Endothelial cell of umbilical vein (primary cell): ENCODE data around the gene HOXA10. TPM values are rescaled to one million over a fixed set of nuclear protein-coding genes. Genes with fewer than 3 reads are reported as not detected.

Experiments used
- BruUV-seq: library from RNA; stranded (reverse); fragments of 400-500 nt; replicated peaks from 2 replicates; lab custom pipeline; 2021; lab: Mats Ljungman, UMichigan
- CTCF ChIA-PET: fragments of 300-600, 350-600 bp; sonication (Branson Sonifier 250); formaldehyde crosslinking; loops from one replicate; lab custom pipeline; 2021; ENCODE audit warnings: antibody characterized with exemption, inconsistent platforms; lab: Charles Lee
- POLR2A ChIA-PET: fragments of 300-600, 350-600 bp; sonication (Branson Sonifier 250); formaldehyde crosslinking; loops from one replicate; lab custom pipeline; 2021; ENCODE audit warnings: antibody characterized with exemption, inconsistent platforms; lab: Charles Lee
- DNase-seq: peaks from one replicate; pipeline ENCODE4 v3.0.0-alpha.2; 2011; ENCODE audit warnings: low read depth, low spot score
- FAIRE-seq: peaks from 2 replicates; lab custom pipeline; 2011; peaks lifted over from hg19 to GRCh38; lab: Jason Lieb, UNC
- H2AFZ ChIP-seq: 2 replicates; pipeline ENCODE4 v1.6.0; 2012; ENCODE audit warnings: low read depth, low read length, control low read depth, inconsistent platforms
- H3K27ac ChIP-seq: 2 replicates; pipeline ENCODE4 v1.5.1; 2011; ENCODE audit warnings: low read depth, mild to moderate bottlenecking, control low read depth, low read length, moderate library complexity; ENCODE audit not compliant: insufficient read depth
- H3K27me3 ChIP-seq, 2 experiments: 2 replicates each; pipeline versions ENCODE4 v1.6.0 to v1.6.1; 2011; ENCODE audit warnings: low read length in 2 of 2, mixed read lengths in 1 of 2; ENCODE audit not compliant: control insufficient read depth in 2 of 2, insufficient read depth in 2 of 2
- H3K36me3 ChIP-seq, 2 experiments: 2 replicates in 1 of 2; 3 replicates in 1 of 2; pipeline ENCODE4 v1.5.1; 2011; ENCODE audit warnings: low read length in 2 of 2, mild to moderate bottlenecking in 1 of 2, moderate library complexity in 1 of 2; ENCODE audit not compliant: control insufficient read depth in 2 of 2, insufficient read depth in 2 of 2; ENCODE audit errors: extremely low read depth in 1 of 2
- H3K4me1 ChIP-seq: 3 replicates; pipeline ENCODE4 v1.5.1; 2011; ENCODE audit warnings: mild to moderate bottlenecking, low read length; ENCODE audit not compliant: control insufficient read depth, insufficient read depth; ENCODE audit errors: extremely low read depth
- H3K4me2 ChIP-seq: 2 replicates; pipeline ENCODE4 v1.6.1; 2011; ENCODE audit warnings: low read length, control low read depth, mixed read lengths; ENCODE audit not compliant: insufficient read depth
- H3K4me3 ChIP-seq, 3 experiments: fragments of 200-600 bp in 1 of 3; sonication (generic), shearing (Covaris generic) in 1 of 3; replicated peaks in 1 of 3; 2 replicates each; pipeline ENCODE4 v1.5.1; 2011 to 2016; ENCODE audit warnings: control low read depth in 3 of 3, low read length in 3 of 3, mild to moderate bottlenecking in 2 of 3, inconsistent platforms in 1 of 3, low read depth in 1 of 3, moderate library complexity in 1 of 3; ENCODE audit not compliant: insufficient read depth in 1 of 3
- H3K79me2 ChIP-seq: 2 replicates; pipeline ENCODE4 v1.6.0; 2012; ENCODE audit warnings: low read length, inconsistent platforms; ENCODE audit not compliant: control insufficient read depth, insufficient read depth
- H3K9ac ChIP-seq: replicated peaks from 2 replicates; pipeline ENCODE3; 2011; ENCODE audit warnings: low read length, control low read depth; ENCODE audit not compliant: insufficient read depth; ENCODE audit errors: extremely low read depth
- H3K9me1 ChIP-seq: replicated peaks from 3 replicates; pipeline ENCODE4 v1.6.0; 2011; ENCODE audit warnings: mild to moderate bottlenecking, low read length; ENCODE audit not compliant: control insufficient read depth, insufficient read depth; ENCODE audit errors: extremely low read depth
- H3K9me3 ChIP-seq: replicated peaks from 2 replicates; pipeline ENCODE4 v1.5.1; 2012; ENCODE audit warnings: low read length, inconsistent platforms; ENCODE audit not compliant: control insufficient read depth, insufficient read depth
- H4K20me1 ChIP-seq: replicated peaks from 2 replicates; pipeline ENCODE3; 2011; ENCODE audit warnings: mild to moderate bottlenecking, low read length; ENCODE audit not compliant: control insufficient read depth, insufficient read depth; ENCODE audit errors: extremely low read depth
- FOS ChIP-seq: IDR thresholded peaks from 2 replicates; pipeline ENCODE4 v1.6.1; 2011; ENCODE audit warnings: mild to moderate bottlenecking, low read length, moderate library complexity, borderline replicate concordance; ENCODE audit not compliant: insufficient read depth
- GATA2 ChIP-seq: IDR thresholded peaks from 2 replicates; pipeline ENCODE4 v1.7.0; 2011; ENCODE audit warnings: low read depth, mild to moderate bottlenecking, moderate library complexity, mixed read lengths, low read length; ENCODE audit not compliant: insufficient read length, insufficient read depth
- JUN ChIP-seq: IDR thresholded peaks from 2 replicates; pipeline ENCODE4 v1.6.1; 2011; ENCODE audit warnings: borderline replicate concordance, low read depth; ENCODE audit not compliant: insufficient read length, insufficient read depth
- MYC ChIP-seq: IDR thresholded peaks from one replicate; pipeline ENCODE4 v1.6.1; 2011; ENCODE audit warnings: mild to moderate bottlenecking, low read depth, low read length
- POLR2A ChIP-seq: IDR thresholded peaks from 2 replicates; pipeline ENCODE4 v1.6.1; 2012; ENCODE audit warnings: low read depth, mild to moderate bottlenecking, control low read depth, low read length
- POLR2AphosphoS5 ChIP-seq: IDR thresholded peaks from 2 replicates; pipeline ENCODE4 v1.6.1; 2012; ENCODE audit warnings: low read depth, mild to moderate bottlenecking, control low read depth, low read length, moderate library complexity; ENCODE audit not compliant: insufficient read depth
- dilution Hi-C: fragments of 300-500 bp; cut with MboI; formaldehyde crosslinking; loops from one replicate; pipeline ENCODE4 v1.15.0; 2019; ENCODE audit warnings: low sequenced_read_pairs; ENCODE audit not compliant: extremely low pct_ligation_motif_present
- intact Hi-C: fragments of 100-400 bp; cut with micrococcal nuclease; formaldehyde crosslinking; loops from one replicate; pipeline ENCODE4 v1.10.0; 2022
- polyA plus RNA-seq, 4 experiments: library from polyadenylated mRNA; depleted of rRNA in 3 of 4; stranded (reverse) in 3 of 4; unstranded in 1 of 4; fragments of >200 nt; gene quantifications; 2 replicates each; pipeline versions ENCODE4 v1.2.1 to v1.2.3, GENCODE V29; 2011 to 2012; ENCODE audit warnings: missing spikeins in 1 of 4
- total RNA-seq: library from RNA; stranded (reverse); gene quantifications from 2 replicates; pipeline ENCODE4 v1.2.3, GENCODE V29; 2021
- TF ChIP-seq, protein P1 (sequence below), 2 donors: IDR thresholded peaks; 1 replicate in 1 of 2; 2 replicates in 1 of 2; pipeline ENCODE4 v1.5.1; 2011; ENCODE audit warnings: low read length in 2 of 2, mild to moderate bottlenecking in 2 of 2, moderate library complexity in 2 of 2, control low read depth in 1 of 2, inconsistent platforms in 1 of 2, low read depth in 1 of 2; ENCODE audit not compliant: insufficient read depth in 1 of 2; ENCODE audit errors: extremely low read depth in 1 of 2

The HOXA10 gene
- total and polyA plus RNA-seq, 2 donors (not counting 3 experiments of a cell fraction or from before 2014, with no cell fraction given): 24.4 to 30.3 TPM

DNA sequence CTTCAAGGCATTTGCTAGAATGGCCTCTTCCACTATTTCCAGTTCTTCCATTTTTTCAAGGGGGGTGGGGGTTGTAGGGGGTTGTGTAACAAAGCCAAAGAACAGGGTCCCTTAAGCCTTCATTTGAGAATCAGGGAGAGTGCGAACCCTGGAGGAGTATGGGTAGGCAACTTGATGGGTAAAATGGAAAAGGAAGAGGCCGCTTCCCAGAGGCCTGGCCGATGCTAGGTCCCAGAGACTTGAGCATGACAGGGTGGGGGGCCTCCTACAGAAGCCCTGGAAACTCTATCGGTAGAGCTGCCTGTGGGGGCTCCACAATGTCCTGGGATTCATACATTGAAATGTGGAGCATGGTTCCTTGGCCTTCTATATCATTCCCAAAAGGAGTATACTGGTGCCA, 34.9 kb upstream of the HOXA10 start:
- H3K9me3 ChIP-seq: no peaks in the 10 kb centered on the region
- H3K9ac ChIP-seq: no peak overlapping the region
- dilution Hi-C loops: no loop called here
- no peak for DNase-seq
- no peak for FAIRE-seq
- no peaks in the 10 kb centered on the region for H3K9me1 ChIP-seq
- H3K27me3 ChIP-seq: peaks cover 79 to 81% of the 10 kb centered on the region in 2 experiments
- no peak overlapping the region for H2AFZ ChIP-seq
- H3K4me3 ChIP-seq: no peak overlapping the region
- no peak overlapping the region for H3K4me2 ChIP-seq
- ChIA-PET CTCF (interaction anchor here (0.8 to 2.7 kb wide), 12 partner anchors 10 to 888 kb away, joined by 3 to 30 read pairs (median 8); partner anchors contain the start of gene HOXA13), POLR2A (no interaction called here)
- no peak for TF ChIP-seq POLR2A
- TF ChIP-seq GATA2: no peak
- TF ChIP-seq MYC: no peak
- no peak for TF ChIP-seq FOS
- TF ChIP-seq, protein P1, sequence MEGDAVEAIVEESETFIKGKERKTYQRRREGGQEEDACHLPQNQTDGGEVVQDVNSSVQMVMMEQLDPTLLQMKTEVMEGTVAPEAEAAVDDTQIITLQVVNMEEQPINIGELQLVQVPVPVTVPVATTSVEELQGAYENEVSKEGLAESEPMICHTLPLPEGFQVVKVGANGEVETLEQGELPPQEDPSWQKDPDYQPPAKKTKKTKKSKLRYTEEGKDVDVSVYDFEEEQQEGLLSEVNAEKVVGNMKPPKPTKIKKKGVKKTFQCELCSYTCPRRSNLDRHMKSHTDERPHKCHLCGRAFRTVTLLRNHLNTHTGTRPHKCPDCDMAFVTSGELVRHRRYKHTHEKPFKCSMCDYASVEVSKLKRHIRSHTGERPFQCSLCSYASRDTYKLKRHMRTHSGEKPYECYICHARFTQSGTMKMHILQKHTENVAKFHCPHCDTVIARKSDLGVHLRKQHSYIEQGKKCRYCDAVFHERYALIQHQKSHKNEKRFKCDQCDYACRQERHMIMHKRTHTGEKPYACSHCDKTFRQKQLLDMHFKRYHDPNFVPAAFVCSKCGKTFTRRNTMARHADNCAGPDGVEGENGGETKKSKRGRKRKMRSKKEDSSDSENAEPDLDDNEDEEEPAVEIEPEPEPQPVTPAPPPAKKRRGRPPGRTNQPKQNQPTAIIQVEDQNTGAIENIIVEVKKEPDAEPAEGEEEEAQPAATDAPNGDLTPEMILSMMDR (IDR thresholded peaks at IDR 0.05; ENCODE audit: extremely low read depth in 1 of 2, insufficient read depth in 1 of 2, low read depth in 1 of 2, low read length in 2 of 2): no peak
- TF ChIP-seq JUN: no peak
- TF ChIP-seq POLR2AphosphoS5: no peak
- no peaks in the 10 kb centered on the region for H3K36me3 ChIP-seq
- H3K27ac ChIP-seq: no peak overlapping the region
- H3K4me1 ChIP-seq: peaks cover 22% of the 10 kb centered on the region
- H4K20me1 ChIP-seq: no peaks in the 10 kb centered on the region
- intact Hi-C loops: no loop called here
- H3K79me2 ChIP-seq: no peaks in the 10 kb centered on the region
- BruUV-seq: no TSS peak
